MM.1S (cell line): ENCODE results near the gene EIPR1.

Experiments used
- EZH2 ChIP-seq: fragments of 300-600 bp; sonication (generic); optimal IDR thresholded peaks from 2 replicates; pipeline ENCODE3; 2017; ENCODE audit warnings: low read depth, mild to moderate bottlenecking, antibody characterized with exemption, low read length, mixed read lengths
- EZH2phosphoT487 ChIP-seq: fragments of 300-600 bp; sonication (generic); IDR thresholded peaks from 2 replicates; pipeline ENCODE4 v1.6.1; 2018; ENCODE audit warnings: antibody characterized with exemption, low read length
- TF ChIP-seq, protein P1 (sequence below): fragments of 300-600 bp; sonication (generic); IDR thresholded peaks from 2 replicates; pipeline ENCODE4 v1.5.1; 2016; ENCODE audit warnings: antibody characterized with exemption, low read length, mixed read lengths

DNA sequence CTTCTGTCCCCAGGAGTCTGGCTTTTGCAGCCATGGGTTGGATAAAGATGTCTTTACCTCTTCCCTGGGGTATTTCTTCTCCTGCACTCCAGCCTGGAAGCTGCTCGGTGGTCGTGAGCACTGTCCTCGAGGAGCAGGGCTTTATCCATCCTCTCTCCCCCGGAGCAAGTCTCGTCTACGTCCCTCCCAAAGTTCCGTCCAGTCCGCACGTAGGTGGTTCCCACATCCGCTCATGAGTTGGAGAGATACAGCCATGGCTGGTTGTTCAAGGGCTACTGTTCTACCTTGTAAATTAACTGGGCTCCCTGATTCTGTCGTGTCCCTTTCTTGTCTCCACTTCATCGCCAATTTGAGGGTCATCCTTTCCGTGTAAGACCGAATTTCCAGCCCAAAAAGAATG lies 49.0 kb upstream of the EIPR1 start:
- no peak for TF ChIP-seq EZH2
- TF ChIP-seq, protein P1, sequence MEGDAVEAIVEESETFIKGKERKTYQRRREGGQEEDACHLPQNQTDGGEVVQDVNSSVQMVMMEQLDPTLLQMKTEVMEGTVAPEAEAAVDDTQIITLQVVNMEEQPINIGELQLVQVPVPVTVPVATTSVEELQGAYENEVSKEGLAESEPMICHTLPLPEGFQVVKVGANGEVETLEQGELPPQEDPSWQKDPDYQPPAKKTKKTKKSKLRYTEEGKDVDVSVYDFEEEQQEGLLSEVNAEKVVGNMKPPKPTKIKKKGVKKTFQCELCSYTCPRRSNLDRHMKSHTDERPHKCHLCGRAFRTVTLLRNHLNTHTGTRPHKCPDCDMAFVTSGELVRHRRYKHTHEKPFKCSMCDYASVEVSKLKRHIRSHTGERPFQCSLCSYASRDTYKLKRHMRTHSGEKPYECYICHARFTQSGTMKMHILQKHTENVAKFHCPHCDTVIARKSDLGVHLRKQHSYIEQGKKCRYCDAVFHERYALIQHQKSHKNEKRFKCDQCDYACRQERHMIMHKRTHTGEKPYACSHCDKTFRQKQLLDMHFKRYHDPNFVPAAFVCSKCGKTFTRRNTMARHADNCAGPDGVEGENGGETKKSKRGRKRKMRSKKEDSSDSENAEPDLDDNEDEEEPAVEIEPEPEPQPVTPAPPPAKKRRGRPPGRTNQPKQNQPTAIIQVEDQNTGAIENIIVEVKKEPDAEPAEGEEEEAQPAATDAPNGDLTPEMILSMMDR = no peak
- TF ChIP-seq EZH2phosphoT487 = no peak
